Inflammatory macrophage treated with lipopolysaccharide for 4 hours (primary cell): ENCODE results near the gene HOXC13.

Experiments
- DNase-seq: peaks from one replicate; pipeline ENCODE4 v3.0.0-alpha.2; 2020

Gene HOXC13

GRCh38 chr12:53939141-53940108 is 794 bp downstream of the HOXC13 start:
- DNase-seq, result no peak

GRCh38 chr12:53940443-53941014 is 1.9 kb downstream of the HOXC13 start:
- DNase-seq, result no peak

GRCh38 chr12:53941187-53941586 is 2.6 kb downstream of the HOXC13 start:
- DNase-seq, result no peak

GRCh38 chr12:53941750-53942149 is 3.1 kb downstream of the HOXC13 start:
- DNase-seq, result no peak

GRCh38 chr12:53942467-53942997 is 3.9 kb downstream of the HOXC13 start:
- no peak for DNase-seq

GRCh38 chr12:53944209-53944608 is 5.6 kb downstream of the HOXC13 start:
- DNase-seq, result no peak

- no peak for DNase-seq
Measured at GRCh38 chr12:53944907-53945847, 6.5 kb downstream of the HOXC13 start.

- DNase-seq, result no peak
Measured at GRCh38 chr12:53947743-53948142, 9.1 kb downstream of the HOXC13 start.

GRCh38 chr12:53948650-53949593 is 10.3 kb downstream of the HOXC13 start:
- no peak for DNase-seq

GRCh38 chr12:53949631-53950436 is 11.2 kb downstream of the HOXC13 start:
- DNase-seq, result no peak

GRCh38 chr12:53950437-53950773 is 11.8 kb downstream of the HOXC13 start:
- DNase-seq, result no peak

- DNase-seq, result no peak
Measured at GRCh38 chr12:53950789-53951576, 12.4 kb downstream of the HOXC13 start.

GRCh38 chr12:53951577-53952334 is 13.1 kb downstream of the HOXC13 start:
- no peak for DNase-seq

- no peak for DNase-seq
Measured at GRCh38 chr12:53952335-53952694, 13.7 kb downstream of the HOXC13 start.

- DNase-seq, result no peak
Measured at GRCh38 chr12:53952871-53953734, 14.5 kb downstream of the HOXC13 start.

GRCh38 chr12:53953831-53954693 is 15.4 kb downstream of the HOXC13 start:
- DNase-seq, result no peak

- DNase-seq, result no peak
Measured at GRCh38 chr12:53954694-53955035, 16.0 kb downstream of the HOXC13 start, which contains the start of gene HOXC12. Gene HOXC12 (plus strand): TSS chr12:53954903. CDS start chr12:53954930, 27 bp downstream.
